Measurements from ENCODE around the gene PRRT3.

DNA sequence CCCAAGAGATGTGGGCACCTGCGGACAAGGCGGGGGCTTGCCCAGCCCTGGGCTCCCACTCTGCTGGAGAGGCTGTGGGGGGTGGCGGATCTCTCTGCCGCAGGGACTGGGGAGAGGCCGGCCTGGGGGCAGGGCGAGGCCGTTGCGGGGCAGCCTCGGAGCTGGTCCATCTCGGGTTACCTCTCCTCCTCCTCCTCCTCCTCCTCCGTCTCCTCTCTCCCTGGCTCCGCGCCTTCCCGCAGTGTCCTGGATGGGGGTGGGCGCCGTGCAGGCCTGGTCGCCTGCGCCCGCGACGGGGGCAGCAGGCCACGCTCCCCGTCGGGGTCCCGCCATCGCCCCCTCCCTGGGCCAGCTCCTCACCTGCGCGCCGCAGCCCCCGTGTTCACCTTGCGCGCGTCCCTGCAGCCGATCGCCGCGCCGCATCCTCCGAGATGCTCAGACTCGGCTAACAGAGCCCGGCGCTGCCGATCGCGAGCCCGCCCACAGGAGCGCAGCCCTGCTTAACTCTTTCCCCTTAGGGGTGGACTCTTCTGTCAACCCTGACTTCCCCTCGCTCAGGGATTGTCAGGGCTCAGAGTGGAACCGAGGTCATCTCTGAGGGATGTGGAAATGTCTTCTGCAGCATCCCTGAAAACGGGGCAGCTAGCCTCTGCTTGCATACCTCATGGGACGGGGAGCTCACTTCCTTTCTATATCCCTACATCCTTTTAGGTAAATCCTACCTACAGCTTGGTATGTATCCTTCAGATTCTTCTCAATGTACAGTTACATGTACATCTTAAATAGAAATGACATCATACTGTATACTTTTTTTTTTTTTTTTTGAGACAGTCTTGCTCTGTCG lies at the start of gene PRRT3:
- TF ChIP-seq CTCF (conservative IDR thresholded peaks at IDR 0.05; ENCODE audit: low read depth in 2 of 2) (no peak), EZH2phosphoT487 (IDR thresholded peaks at IDR 0.05; ENCODE audit: unreplicated experiment) (no peak), REST (IDR thresholded peaks at IDR 0.05; ENCODE audit: unreplicated experiment) (no peak), EZH2 (IDR thresholded peaks at IDR 0.05; ENCODE audit: low read depth, unreplicated experiment) (no peak), ZNF331 (CRISPR knock-in tag; IDR thresholded peaks at IDR 0.05; ENCODE audit: low read depth) (no peak), POLR2AphosphoS5 (IDR thresholded peaks at IDR 0.05; ENCODE audit: low read depth) (peak; percentile 84), STAT1 (IDR thresholded peaks at IDR 0.05; ENCODE audit: unreplicated experiment) (no peak)
